ENCODE measurements around the gene PAK2. TPM values are rescaled to one million over a fixed set of nuclear protein-coding genes. Genes with fewer than 3 reads are reported as not detected.
"Not testable (repeated sequence)": the region's sequence is repeated elsewhere in the genome, so short reads cannot be mapped to it uniquely, and the experiment has no call there.

The PAK2 gene
- total RNA-seq, 1 donor from 2014 or later = 41.3 TPM

DNA sequence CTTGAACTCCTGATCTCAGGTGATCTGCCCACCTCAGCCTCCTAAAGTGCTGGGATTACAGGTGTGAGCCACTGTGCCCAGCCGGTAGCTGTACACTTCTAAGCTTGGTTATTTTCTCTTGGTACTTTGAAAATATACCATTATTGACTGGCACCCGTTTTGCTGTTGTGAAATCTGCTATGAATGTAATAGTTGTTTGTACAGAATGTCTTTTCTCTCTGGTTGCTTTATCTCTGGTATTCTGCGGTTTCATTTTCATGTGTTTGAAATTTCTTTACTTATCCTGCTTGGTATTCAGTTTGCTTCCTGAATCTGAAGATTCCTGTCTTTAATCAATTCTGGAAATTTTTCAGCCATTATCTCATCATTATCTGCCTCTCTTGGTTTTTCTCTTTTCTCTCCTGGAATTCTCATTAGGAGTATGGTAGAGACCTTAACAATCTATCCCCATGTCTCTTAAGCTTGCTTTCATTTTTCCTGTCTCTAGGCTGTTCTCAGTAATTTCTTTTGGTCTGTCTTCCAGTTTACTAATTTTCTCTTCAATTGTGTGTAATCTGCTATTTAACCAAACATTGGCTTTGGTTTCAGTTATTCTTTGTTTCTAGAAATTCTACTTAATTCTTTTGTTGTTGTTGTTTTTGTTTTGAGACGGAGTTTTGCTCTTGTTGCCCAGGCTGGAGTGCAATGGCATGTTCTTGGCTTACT lies 2.8 kb upstream of the PAK2 start:
- Histone ChIP-seq H3K27ac (no peak overlapping the region), H3K4me1 (peaks cover 10% of the 10 kb centered on the region), H3K9me3 (no peaks in the 10 kb centered on the region), H3K27me3 (no peaks in the 10 kb centered on the region), H3K4me3 (no peak overlapping the region), H3K36me3 (peaks cover 0 to 7% of the 10 kb centered on the region in 2 donors)
- DNase-seq (ENCODE audit: extremely low spot score in 2 of 2) = no peak
- intact Hi-C loops (cut with DNase I) = no loop called here
- TF ChIP-seq, protein P1, sequence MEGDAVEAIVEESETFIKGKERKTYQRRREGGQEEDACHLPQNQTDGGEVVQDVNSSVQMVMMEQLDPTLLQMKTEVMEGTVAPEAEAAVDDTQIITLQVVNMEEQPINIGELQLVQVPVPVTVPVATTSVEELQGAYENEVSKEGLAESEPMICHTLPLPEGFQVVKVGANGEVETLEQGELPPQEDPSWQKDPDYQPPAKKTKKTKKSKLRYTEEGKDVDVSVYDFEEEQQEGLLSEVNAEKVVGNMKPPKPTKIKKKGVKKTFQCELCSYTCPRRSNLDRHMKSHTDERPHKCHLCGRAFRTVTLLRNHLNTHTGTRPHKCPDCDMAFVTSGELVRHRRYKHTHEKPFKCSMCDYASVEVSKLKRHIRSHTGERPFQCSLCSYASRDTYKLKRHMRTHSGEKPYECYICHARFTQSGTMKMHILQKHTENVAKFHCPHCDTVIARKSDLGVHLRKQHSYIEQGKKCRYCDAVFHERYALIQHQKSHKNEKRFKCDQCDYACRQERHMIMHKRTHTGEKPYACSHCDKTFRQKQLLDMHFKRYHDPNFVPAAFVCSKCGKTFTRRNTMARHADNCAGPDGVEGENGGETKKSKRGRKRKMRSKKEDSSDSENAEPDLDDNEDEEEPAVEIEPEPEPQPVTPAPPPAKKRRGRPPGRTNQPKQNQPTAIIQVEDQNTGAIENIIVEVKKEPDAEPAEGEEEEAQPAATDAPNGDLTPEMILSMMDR (IDR thresholded peaks at IDR 0.05) = no peak
- TF ChIP-seq POLR2AphosphoS5 (IDR thresholded peaks at IDR 0.05; ENCODE audit: insufficient read depth in 1 of 2, low read depth in 1 of 2) (no peak), POLR2A (IDR thresholded peaks at IDR 0.05) (no peak)

DNA sequence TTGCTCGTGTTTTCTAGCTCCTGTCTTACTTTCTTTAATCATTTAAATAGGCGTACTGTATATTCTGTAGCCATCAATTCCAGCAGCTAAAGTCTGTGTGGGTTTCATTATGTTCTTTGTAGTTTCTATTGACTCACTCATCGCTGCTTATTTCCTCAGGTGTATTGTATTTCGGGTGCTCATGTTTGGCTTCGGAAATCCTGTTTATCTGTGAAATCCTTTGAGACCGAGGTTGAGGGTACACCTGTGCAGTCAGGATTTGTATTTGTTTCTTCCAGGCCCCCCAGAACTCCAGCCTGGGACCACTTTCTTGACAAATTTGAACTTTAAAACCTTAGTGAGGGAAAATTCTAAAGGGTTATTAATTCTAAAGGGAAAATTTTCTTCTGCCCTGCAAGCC lies 2.0 kb upstream of the PAK2 start:
- Histone ChIP-seq H3K4me1 (peaks cover 16% of the 10 kb centered on the region), H3K27me3 (no peaks in the 10 kb centered on the region), H3K9me3 (no peaks in the 10 kb centered on the region), H3K4me3 (no peak overlapping the region), H3K36me3 (peaks cover 0 to 7% of the 10 kb centered on the region in 2 donors), H3K27ac (no peak overlapping the region)
- intact Hi-C loops (cut with DNase I) = no loop called here
- DNase-seq (ENCODE audit: extremely low spot score in 2 of 2) = no peak
- TF ChIP-seq POLR2A (IDR thresholded peaks at IDR 0.05) (no peak), POLR2AphosphoS5 (IDR thresholded peaks at IDR 0.05; ENCODE audit: insufficient read depth in 1 of 2, low read depth in 1 of 2) (no peak)
- TF ChIP-seq, protein P1 (IDR thresholded peaks at IDR 0.05) = no peak

DNA sequence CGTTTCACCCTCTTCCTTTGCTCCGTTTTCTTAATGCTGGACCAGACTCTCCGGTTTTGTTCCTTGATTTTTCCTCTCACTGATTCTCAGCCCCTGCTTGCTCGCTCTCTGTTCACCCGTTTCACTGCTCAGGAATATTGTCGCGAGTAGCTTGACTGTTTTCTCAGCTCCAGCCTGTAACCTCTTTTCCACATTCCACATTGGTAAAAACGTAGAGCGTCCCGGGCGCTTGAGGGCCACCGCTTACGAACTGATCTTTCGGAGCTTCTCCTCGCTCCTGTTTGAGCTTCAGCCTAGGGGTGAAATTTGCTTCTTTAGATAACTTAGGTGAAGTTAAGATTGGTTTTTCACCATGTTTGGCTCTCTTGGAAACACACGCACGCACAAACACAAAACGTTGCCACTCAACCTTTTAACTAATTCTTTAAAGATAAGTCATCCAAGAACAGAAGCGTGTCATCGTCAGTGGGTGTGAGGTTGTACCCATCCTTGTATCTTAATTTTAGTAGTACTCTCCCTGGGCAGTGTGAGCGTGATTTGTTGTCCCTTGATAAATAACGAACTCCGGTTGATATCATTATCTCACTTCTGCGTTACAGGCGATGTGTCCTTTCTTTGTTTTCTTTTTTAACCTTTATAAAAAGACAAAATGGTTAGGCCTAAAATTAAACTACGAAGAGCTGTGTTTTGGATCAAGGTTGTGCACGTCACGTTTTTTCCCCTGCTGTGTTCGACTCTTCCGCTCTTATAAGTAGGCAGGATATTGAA lies 1.0 kb downstream of the PAK2 start:
- Histone ChIP-seq H3K4me3 (peak overlapping the region; percentile 73 to 75), H3K36me3 (no peaks in the 10 kb centered on the region), H3K9me3 (no peaks in the 10 kb centered on the region), H3K4me1 (peaks cover 35% of the 10 kb centered on the region), H3K27me3 (no peaks in the 10 kb centered on the region), H3K27ac (peak overlapping the region; percentile 95)
- no peak for DNase-seq (ENCODE audit: extremely low spot score in 2 of 2)
- intact Hi-C loops (cut with DNase I) = no loop called here
- TF ChIP-seq POLR2A (IDR thresholded peaks at IDR 0.05) (no peak), POLR2AphosphoS5 (IDR thresholded peaks at IDR 0.05; ENCODE audit: insufficient read depth in 1 of 2, low read depth in 1 of 2) (no peak)
- TF ChIP-seq, protein P1 (IDR thresholded peaks at IDR 0.05) = no peak

DNA sequence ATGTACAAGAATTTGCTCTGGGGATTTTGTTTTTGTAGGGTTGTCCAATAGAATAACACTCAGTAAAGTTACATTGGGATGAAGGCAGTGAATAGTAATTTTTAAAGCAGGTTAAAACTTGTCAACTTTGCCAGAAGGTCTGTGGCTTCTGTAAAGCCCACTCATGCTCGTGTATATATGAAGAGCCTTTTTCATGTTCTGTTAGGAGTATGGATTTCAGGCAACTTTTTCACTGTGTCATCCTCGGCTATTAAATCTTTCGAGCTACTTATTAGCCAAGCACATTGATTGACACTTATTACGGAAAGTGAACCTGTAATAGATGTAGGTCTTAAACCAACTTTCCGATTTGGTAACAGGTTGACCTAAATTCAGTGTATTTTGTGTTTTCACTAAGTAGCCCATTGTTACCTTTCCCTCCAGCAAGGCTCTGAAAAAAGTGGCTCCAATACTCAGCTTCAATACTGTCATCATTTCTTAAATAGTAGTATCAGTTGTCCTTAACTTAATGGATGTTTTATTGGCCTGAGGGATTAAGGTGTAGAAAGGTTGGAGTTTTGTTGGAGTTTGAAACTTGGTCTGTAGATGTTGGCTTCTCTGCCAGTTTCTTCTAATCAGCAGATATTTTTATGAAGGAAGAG lies 1.7 kb downstream of the PAK2 start:
- Histone ChIP-seq H3K36me3 (no peaks in the 10 kb centered on the region), H3K27me3 (no peaks in the 10 kb centered on the region), H3K4me3 (peak overlapping the region; percentile 73 to 75), H3K9me3 (no peaks in the 10 kb centered on the region), H3K4me1 (peaks cover 35% of the 10 kb centered on the region), H3K27ac (peak overlapping the region; percentile 95)
- intact Hi-C loops (cut with DNase I) = no loop called here
- no peak for DNase-seq (ENCODE audit: extremely low spot score in 2 of 2)
- TF ChIP-seq POLR2A (IDR thresholded peaks at IDR 0.05) = no peak
- TF ChIP-seq, protein P1 (IDR thresholded peaks at IDR 0.05) = no peak
- TF ChIP-seq POLR2AphosphoS5 (IDR thresholded peaks at IDR 0.05; ENCODE audit: insufficient read depth in 1 of 2, low read depth in 1 of 2) = no peak

DNA sequence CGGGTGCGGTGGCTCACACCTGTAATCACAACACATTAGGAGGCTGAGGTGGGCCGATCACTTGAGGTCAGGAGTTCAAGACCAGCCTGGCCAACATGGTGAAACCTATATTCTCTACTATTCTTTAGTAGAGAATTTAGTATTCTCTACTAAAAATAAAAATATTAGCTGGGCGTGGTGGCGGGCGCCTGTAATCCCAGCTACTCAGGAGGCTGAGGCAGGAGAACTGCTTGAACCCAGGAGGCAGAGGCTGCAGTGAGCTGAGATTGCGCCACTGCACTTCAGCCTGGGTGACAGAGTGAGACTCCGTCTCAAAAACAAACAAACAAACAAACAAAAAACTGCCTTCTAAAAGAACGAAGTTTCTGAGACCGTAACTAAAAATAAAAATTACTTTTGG lies 3.9 kb downstream of the PAK2 start:
- H3K36me3 ChIP-seq; H3K9me3 ChIP-seq; H3K4me3 ChIP-seq; H3K27me3 ChIP-seq; H3K27ac ChIP-seq; intact Hi-C loops (cut with DNase I); DNase-seq (ENCODE audit: extremely low spot score in 2 of 2): not testable (repeated sequence)
- H3K4me1 ChIP-seq = peaks cover 35% of the 10 kb centered on the region

All from vagina (tissue), 2 donors.